ENCODE measurements around the gene TAOK1. TPM values are rescaled to one million over a fixed set of nuclear protein-coding genes. Genes with fewer than 3 reads are reported as not detected.

Gene TAOK1
- total and polyA plus RNA-seq, 9 of the 15 experiments (the other 6 are each of a cell fraction or from before 2014, with no cell fraction given), result 3.2 to 33.1 (median 16.5) TPM

DNA sequence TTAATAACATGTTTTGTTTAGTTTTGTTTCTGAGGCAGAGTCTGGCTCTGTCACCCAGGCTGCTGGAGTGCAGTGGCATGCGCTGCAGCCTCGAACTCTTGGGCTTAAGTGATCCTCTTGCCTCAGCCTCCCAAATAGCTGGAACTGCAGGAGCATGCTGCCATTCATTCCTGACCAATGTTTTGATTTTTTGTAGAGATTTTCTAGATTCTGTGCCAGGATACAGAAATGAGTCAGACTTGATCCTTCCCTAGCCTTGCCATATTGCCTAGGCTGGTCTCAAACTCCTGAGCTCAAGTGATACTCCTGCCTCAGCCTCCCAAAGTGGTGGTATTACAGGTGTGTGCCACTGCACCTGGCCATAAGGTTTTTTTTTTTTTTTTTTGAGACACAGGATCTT is 17.7 kb downstream of the TAOK1 start:
- no peak overlapping the region; a peak in 1 of 4 replicates for H3K9ac ChIP-seq (ENCODE audit: insufficient read depth in 1 of 2, low read depth in 2 of 2, low read length in 2 of 2)
- FAIRE-seq, result no peak

More for the DNA sequence above, 17.7 kb downstream of the TAOK1 start:
- H3K4me3 ChIP-seq, result no peak overlapping the region
- H3K27me3 ChIP-seq (ENCODE audit: control insufficient read depth in 2 of 2, insufficient read depth in 2 of 2, low read length in 2 of 2), result no peaks in the 10 kb centered on the region
- 95% methylated on average over 2 of the region's 2 CpGs for WGBS (ENCODE audit: insufficient coverage, low coverage, missing lambda C conversion rate)
- in situ Hi-C loops (cut with MboI) (no loop called here), intact Hi-C loops (cut with micrococcal nuclease) (no loop called here)
- H3K4me2 ChIP-seq (ENCODE audit: insufficient read depth, low read length), result no peak overlapping the region
- H3K79me2 ChIP-seq (ENCODE audit: control insufficient read depth, insufficient read depth, low read length), result peaks cover 85% of the 10 kb centered on the region
- POLR2A ChIA-PET, result interaction anchor here (1.4 kb wide), 1 partner anchor 10 kb away, joined by 3 read pairs; no protein-coding TSS in a partner anchor
- no peak overlapping the region for H2AFZ ChIP-seq (ENCODE audit: low read depth, low read length)
- DNase-seq (ENCODE audit: extremely low read depth in 1 of 4, low spot score in 3 of 4) (no peak), ATAC-seq (no peak)
- no peak overlapping the region for H3K27ac ChIP-seq (ENCODE audit: extremely low read depth, low read depth, low read length)
- no peaks in the 10 kb centered on the region for H3K4me1 ChIP-seq (replicated peaks in 1 of 2; ENCODE audit: control insufficient read depth in 2 of 2, insufficient read depth in 2 of 2, low read length in 2 of 2)
- H4K20me1 ChIP-seq (replicated peaks; ENCODE audit: control insufficient read depth, insufficient read depth, low read length), result peaks cover 6% of the 10 kb centered on the region
- TF ChIP-seq CTCF (IDR thresholded peaks at IDR 0.05 in 2 of 3, conservative IDR thresholded peaks at IDR 0.05 in 1 of 3; ENCODE audit: insufficient read depth in 2 of 3, low read depth in 1 of 3, low read length in 3 of 3), result no peak
- TF ChIP-seq DEAF1 (CRISPR knock-in tag; IDR thresholded peaks at IDR 0.05), result no peak
- TF ChIP-seq FOXJ2 (tag; IDR thresholded peaks at IDR 0.05), result no peak
- TF ChIP-seq OTX1 (CRISPR knock-in tag; IDR thresholded peaks at IDR 0.05), result no peak
- no peak for TF ChIP-seq MTA2 (IDR thresholded peaks at IDR 0.05; ENCODE audit: low read depth)
- no peak for TF ChIP-seq MIER1 (IDR thresholded peaks at IDR 0.05; ENCODE audit: low read depth)
- no peak for TF ChIP-seq RBM39 (optimal IDR thresholded peaks at IDR 0.05; ENCODE audit: low read depth, low read length)
- TF ChIP-seq HBP1 (CRISPR knock-in tag; IDR thresholded peaks at IDR 0.05), result no peak
- no peak for TF ChIP-seq THRAP3 (IDR thresholded peaks at IDR 0.05; ENCODE audit: borderline replicate concordance)
- TF ChIP-seq ZNF124 (CRISPR knock-in tag; IDR thresholded peaks at IDR 0.05), result no peak
- TF ChIP-seq PCBP2 (IDR thresholded peaks at IDR 0.05; ENCODE audit: low read depth, low read length, poor library complexity, severe bottlenecking), result no peak
- no peak for TF ChIP-seq ZNF274 (IDR thresholded peaks at IDR 0.05; ENCODE audit: borderline replicate concordance, low read depth, low read length)
- TF ChIP-seq TEAD4 (IDR thresholded peaks at IDR 0.05; ENCODE audit: low read length), result no peak
- TF ChIP-seq TEAD4 (CRISPR knock-in tag; IDR thresholded peaks at IDR 0.05; ENCODE audit: borderline replicate concordance), result no peak
- TF ChIP-seq POLR3G (IDR thresholded peaks at IDR 0.05; ENCODE audit: extremely low read depth, insufficient read length, insufficient replicate concordance), result no peak
- TF ChIP-seq CBFA2T2 (conservative IDR thresholded peaks at IDR 0.05), result no peak
- TF ChIP-seq CCNT2 (IDR thresholded peaks at IDR 0.05; ENCODE audit: borderline replicate concordance, extremely low read depth, insufficient read length, low read depth, low read length), result no peak
- TF ChIP-seq, protein P1, sequence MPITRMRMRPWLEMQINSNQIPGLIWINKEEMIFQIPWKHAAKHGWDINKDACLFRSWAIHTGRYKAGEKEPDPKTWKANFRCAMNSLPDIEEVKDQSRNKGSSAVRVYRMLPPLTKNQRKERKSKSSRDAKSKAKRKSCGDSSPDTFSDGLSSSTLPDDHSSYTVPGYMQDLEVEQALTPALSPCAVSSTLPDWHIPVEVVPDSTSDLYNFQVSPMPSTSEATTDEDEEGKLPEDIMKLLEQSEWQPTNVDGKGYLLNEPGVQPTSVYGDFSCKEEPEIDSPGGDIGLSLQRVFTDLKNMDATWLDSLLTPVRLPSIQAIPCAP (CRISPR knock-in tag; IDR thresholded peaks at IDR 0.05; ENCODE audit: borderline replicate concordance), result no peak
- TF ChIP-seq TAL1 (IDR thresholded peaks at IDR 0.05), result no peak
- no peaks in the 10 kb centered on the region for H3K9me1 ChIP-seq (ENCODE audit: control insufficient read depth, insufficient read depth, low read length)
- peaks cover 19% of the 10 kb centered on the region for H3K36me3 ChIP-seq (ENCODE audit: control insufficient read depth, insufficient read depth, low read length)
- no TSS peak for BruUV-seq (replicated peaks)
- CTCF ChIA-PET (ENCODE audit: low intra/inter-chr PET ratio), result no interaction called here
- H3K9me3 ChIP-seq (replicated peaks; ENCODE audit: control insufficient read depth, insufficient read depth, low read depth, low read length), result no peaks in the 10 kb centered on the region

All from K562 (cell line).